PC-9 (cell line): ENCODE data around the gene OR2AJ1. TPM values are rescaled to one million over a fixed set of nuclear protein-coding genes. Genes with fewer than 3 reads are reported as not detected.

Source experiments
- Bru-seq: library from RNA; stranded (reverse); fragments of 400-500 nt; gene quantifications from one replicate; lab custom pipeline; 2021; lab: Mats Ljungman, UMichigan
- BruChase-seq, 2 experiments: library from RNA; stranded (reverse); fragments of 400-500 nt; gene quantifications; one replicate each; lab custom pipeline; 2021; lab: Mats Ljungman, UMichigan
- BruUV-seq: library from RNA; stranded (reverse); fragments of 400-500 nt; replicated peaks from 2 replicates; lab custom pipeline; 2021; lab: Mats Ljungman, UMichigan
- CTCF ChIA-PET: fragments of 300-600 bp; sonication (Branson Sonifier 250); formaldehyde crosslinking; loops from one replicate; lab custom pipeline; 2022; ENCODE audit warnings: antibody characterized with exemption; lab: Charles Lee
- POLR2A ChIA-PET: fragments of 300-600 bp; sonication (Branson Sonifier 250); formaldehyde crosslinking; loops from one replicate; lab custom pipeline; 2022; ENCODE audit warnings: antibody characterized with exemption; ENCODE audit not compliant: unreplicated experiment; lab: Charles Lee
- DNase-seq, 2 experiments: peaks; one replicate each; pipeline versions ENCODE4 v3.0.0 to v3.0.0-alpha.2; 2015 to 2022; ENCODE audit warnings: mixed read lengths in 1 of 2
- H2AFZ ChIP-seq: fragments of 200-600 bp; sonication (generic); 2 replicates; pipeline ENCODE4 v1.8.1; 2017; ENCODE audit warnings: antibody characterized with exemption
- H3F3A ChIP-seq: fragments of 200-600 bp; sonication (generic); 2 replicates; pipeline ENCODE4 v1.8.1; 2017; ENCODE audit warnings: antibody characterized with exemption, mild to moderate bottlenecking, low read depth; ENCODE audit not compliant: insufficient read depth
- H3K27ac ChIP-seq: fragments of 200-600 bp; sonication (generic); 2 replicates; pipeline ENCODE4 v1.6.1; 2016; ENCODE audit warnings: mixed run types
- H3K27me3 ChIP-seq: fragments of 200-600 bp; sonication (generic); 2 replicates; pipeline ENCODE4 v1.6.1; 2016; ENCODE audit warnings: low read depth, mixed run types; ENCODE audit not compliant: insufficient read depth
- H3K36me3 ChIP-seq: fragments of 200-600 bp; sonication (generic); 2 replicates; pipeline ENCODE4 v1.6.1; 2016; ENCODE audit warnings: low read depth, mixed run types
- H3K4me1 ChIP-seq: fragments of 200-600 bp; sonication (generic); replicated peaks from 2 replicates; pipeline ENCODE4 v1.6.1; 2016; ENCODE audit warnings: mixed run types; ENCODE audit not compliant: insufficient read depth
- H3K4me2 ChIP-seq: fragments of 200-600 bp; sonication (generic); 2 replicates; pipeline ENCODE4 v1.6.1; 2017; ENCODE audit warnings: mixed run types
- H3K4me3 ChIP-seq: fragments of 200-600 bp; sonication (generic); 2 replicates; pipeline ENCODE4 v1.6.1; 2016; ENCODE audit warnings: mixed run types
- H3K79me2 ChIP-seq: fragments of 200-600 bp; sonication (generic); 2 replicates; pipeline ENCODE4 v1.6.1; 2017; ENCODE audit warnings: low read depth, mixed run types
- H3K9me2 ChIP-seq: fragments of 200-600 bp; sonication (generic); 2 replicates; pipeline ENCODE4 v1.8.1; 2017; ENCODE audit warnings: mild to moderate bottlenecking; ENCODE audit not compliant: insufficient read depth
- H3K9me3 ChIP-seq: fragments of 200-600 bp; sonication (generic); 2 replicates; pipeline ENCODE4 v1.8.1; 2016; ENCODE audit warnings: low read depth; ENCODE audit not compliant: insufficient read depth
- H4K20me1 ChIP-seq: fragments of 200-600 bp; sonication (generic); 2 replicates; pipeline ENCODE4 v1.8.1; 2017; ENCODE audit not compliant: insufficient read depth
- CTCF ChIP-seq: fragments of 200-600 bp; sonication (generic); conservative IDR thresholded peaks from 2 replicates; pipeline ENCODE4 v1.6.1; 2017; ENCODE audit warnings: mixed run types, antibody characterized with exemption, mild to moderate bottlenecking, moderate library complexity
- EZH2 ChIP-seq: fragments of 200-600 bp; sonication (generic); IDR thresholded peaks from 2 replicates; pipeline ENCODE4 v1.8.0; 2017; ENCODE audit warnings: antibody characterized with exemption, low read depth
- intact Hi-C: fragments of 100-400 bp; cut with micrococcal nuclease; formaldehyde crosslinking; loops from one replicate; pipeline ENCODE4 v1.10.0; 2022; ENCODE audit not compliant: unreplicated experiment
- long read RNA-seq: library from polyadenylated mRNA; stranded (forward); transcript quantifications from one replicate; pipeline ENCODE4 v2.0.0, GENCODE V29; 2022
- total RNA-seq: library from RNA; stranded (reverse); gene quantifications from 2 replicates; pipeline ENCODE4 v1.2.3, GENCODE V29; 2021

The OR2AJ1 gene
- total RNA-seq (not detected in 2 replicates), Bru-seq, nascent RNA (not detected), BruChase-seq, experiment 1, labeled RNA remaining after a 2-hour chase (percentile 9 among the genes with signal in this experiment), BruChase-seq, experiment 2, labeled RNA remaining after a 6-hour chase (not detected)
- long read RNA-seq: 0 reads

GRCh38 chr1:247924868-247925267 lies at the start of gene OR2AJ1:
Gene OR2AJ1 (plus strand): TSS chr1:247924889. CDS start chr1:247933769, 8,880 bp downstream.
- CTCF ChIA-PET: no interaction called here
- Histone ChIP-seq H4K20me1 (no peaks in the 10 kb centered on the region), H3K36me3 (no peaks in the 10 kb centered on the region), H3K4me1 (no peaks in the 10 kb centered on the region), H3K27ac (no peak within 1 kb of the TSS), H3K4me3 (no peak within 1 kb of the TSS), H3F3A (no peaks in the 10 kb centered on the region), H3K9me2 (no peaks in the 10 kb centered on the region), H3K9me3 (no peaks in the 10 kb centered on the region), H3K27me3 (no peaks in the 10 kb centered on the region), H3K4me2 (no peak within 1 kb of the TSS), H2AFZ (no peak within 1 kb of the TSS), H3K79me2 (no peaks in the 10 kb centered on the region)
- TF ChIP-seq CTCF (no peak), EZH2 (no peak)
- POLR2A ChIA-PET: no interaction called here
- no peak for DNase-seq
- intact Hi-C loops: no loop called here
- no TSS peak for BruUV-seq

- Histone ChIP-seq H4K20me1 (no peaks in the 10 kb centered on the region), H3K27me3 (no peaks in the 10 kb centered on the region), H3K36me3 (no peaks in the 10 kb centered on the region), H2AFZ (no peak overlapping the region), H3K79me2 (no peaks in the 10 kb centered on the region), H3F3A (no peaks in the 10 kb centered on the region), H3K9me2 (no peaks in the 10 kb centered on the region), H3K4me1 (no peaks in the 10 kb centered on the region), H3K4me3 (no peak overlapping the region), H3K27ac (no peak overlapping the region), H3K9me3 (no peaks in the 10 kb centered on the region), H3K4me2 (no peak overlapping the region)
- POLR2A ChIA-PET: no interaction called here
- CTCF ChIA-PET: no interaction called here
- no peak for TF ChIP-seq CTCF
- TF ChIP-seq EZH2: no peak
- BruUV-seq: no TSS peak
- no peak for DNase-seq
- intact Hi-C loops: no loop called here
These were observed 41.3 kb upstream of the OR2AJ1 start for GRCh38 chr1:247883346-247883745.

- H4K20me1 ChIP-seq: no peaks in the 10 kb centered on the region
- intact Hi-C loops: no loop called here
- ChIA-PET POLR2A (no interaction called here), CTCF (no interaction called here)
- no peaks in the 10 kb centered on the region for H3K36me3 ChIP-seq
- H3K9me2 ChIP-seq: no peaks in the 10 kb centered on the region
- H3K27ac ChIP-seq: no peak overlapping the region
- no peak for DNase-seq
- no peaks in the 10 kb centered on the region for H3K4me1 ChIP-seq
- H3K9me3 ChIP-seq: no peaks in the 10 kb centered on the region
- H2AFZ ChIP-seq: no peak overlapping the region
- no peaks in the 10 kb centered on the region for H3K79me2 ChIP-seq
- BruUV-seq: no TSS peak
- no peaks in the 10 kb centered on the region for H3K27me3 ChIP-seq
- no peak overlapping the region for H3K4me2 ChIP-seq
- TF ChIP-seq CTCF: no peak
- no peak for TF ChIP-seq EZH2
- H3K4me3 ChIP-seq: no peak overlapping the region
- H3F3A ChIP-seq: no peaks in the 10 kb centered on the region
These were observed 39.8 kb upstream of the OR2AJ1 start for GRCh38 chr1:247884797-247885413.
